GM18907 (cell line): ENCODE measurements around the gene ATXN1.

Source experiments
- ATAC-seq: cut with Tn5 transposase; IDR thresholded peaks from one replicate; pipeline ENCODE4 v1.9.1; 2021; ENCODE audit warnings: mild to moderate bottlenecking, moderate library complexity; ENCODE audit not compliant: unreplicated experiment

Gene ATXN1

DNA sequence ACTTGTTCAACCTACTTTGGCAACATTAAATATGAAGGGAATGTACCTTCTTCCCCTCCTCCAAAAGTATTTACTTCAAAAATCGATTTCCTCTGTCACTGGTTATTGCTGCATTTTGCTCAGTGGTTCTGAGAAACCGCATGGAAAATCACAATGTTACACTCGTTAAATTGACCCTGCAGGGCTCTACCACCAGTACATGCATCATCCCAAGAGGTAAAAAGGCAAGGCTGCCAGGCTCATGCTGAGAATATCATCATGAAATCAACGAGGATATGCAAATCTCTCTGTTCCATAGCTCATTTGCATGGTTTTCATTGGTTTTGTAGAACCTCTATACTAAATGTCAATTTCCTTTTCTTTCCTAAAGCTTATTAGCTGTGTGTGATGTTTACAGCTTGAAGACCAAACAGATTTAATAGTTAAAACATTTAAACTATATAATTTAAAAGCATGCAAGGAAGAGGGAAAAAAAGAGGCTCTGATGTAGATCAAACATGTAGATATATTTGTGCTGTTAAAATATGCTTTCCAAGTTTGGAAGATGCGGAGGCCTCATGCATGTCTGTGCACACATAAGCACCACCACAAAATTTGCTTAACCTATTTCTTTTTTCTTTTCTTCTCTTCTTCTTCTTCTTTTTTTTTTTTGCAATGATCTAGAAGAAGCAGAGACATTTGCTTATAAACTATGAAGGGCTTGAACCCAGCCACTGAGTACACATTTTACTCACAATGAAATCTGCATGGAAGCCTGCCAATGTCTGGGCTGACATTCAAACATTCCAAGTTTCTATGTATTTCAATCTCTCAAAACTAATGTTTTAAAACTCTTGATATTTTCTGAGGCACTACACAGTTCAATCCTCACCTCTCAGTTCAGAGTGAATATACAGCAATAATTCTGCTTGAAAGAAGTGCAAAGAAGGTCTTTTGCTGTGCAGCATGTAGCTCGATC is 328.9 kb downstream of the ATXN1 start:
- ATAC-seq: peak; percentile 69

DNA sequence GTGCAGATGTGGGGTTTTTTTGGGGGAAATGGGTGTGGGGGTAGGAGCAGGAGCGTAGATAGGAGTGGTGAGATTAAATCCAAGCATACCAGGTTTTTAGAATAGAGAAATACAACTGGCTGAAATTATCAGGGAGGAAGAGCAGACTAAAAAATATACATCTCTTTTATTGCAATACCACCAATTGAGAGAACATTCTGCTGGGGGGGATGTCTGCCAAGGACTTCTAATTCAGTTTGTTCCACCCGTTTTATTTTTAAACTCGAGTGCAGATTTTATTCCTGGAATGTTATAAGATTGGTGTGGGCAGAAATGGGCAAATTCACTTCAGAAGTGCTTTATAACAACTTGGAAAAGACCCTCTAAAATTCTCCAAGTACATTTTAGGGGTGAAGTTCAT is 330.2 kb downstream of the ATXN1 start:
- no peak for ATAC-seq

DNA sequence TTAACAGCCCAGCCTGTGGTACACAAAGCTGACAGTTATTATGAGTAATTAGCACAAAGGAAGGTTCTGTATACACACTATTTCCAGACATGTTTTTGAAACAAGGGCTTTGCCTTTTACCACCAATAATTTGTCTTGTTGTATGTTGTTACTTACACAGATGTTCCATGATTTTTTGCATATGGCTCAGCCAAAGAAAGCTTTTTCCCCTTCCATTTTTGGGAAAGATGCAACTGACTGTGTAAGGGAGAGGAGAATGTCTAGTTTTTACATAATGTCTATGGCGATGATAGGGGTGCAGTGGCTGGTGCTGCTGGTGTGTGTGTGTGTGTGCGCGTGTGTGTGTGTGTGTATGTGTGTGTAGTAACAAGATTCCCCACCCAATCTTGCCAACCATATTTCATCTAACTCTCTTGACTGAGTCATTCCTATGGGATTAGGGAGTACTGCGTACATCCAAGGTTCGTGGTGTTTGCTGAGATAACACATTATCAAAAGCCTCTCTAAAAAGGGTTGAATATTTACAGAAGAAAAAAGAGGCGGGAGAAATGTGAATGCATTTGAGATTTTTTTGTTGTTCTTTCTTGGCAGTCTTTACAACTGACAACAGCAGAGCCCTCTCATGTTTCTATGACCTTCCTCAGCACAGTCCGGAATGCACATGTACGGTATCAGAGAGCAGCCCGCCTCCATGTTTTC is 330.7 kb downstream of the ATXN1 start:
- ATAC-seq: no peak

DNA sequence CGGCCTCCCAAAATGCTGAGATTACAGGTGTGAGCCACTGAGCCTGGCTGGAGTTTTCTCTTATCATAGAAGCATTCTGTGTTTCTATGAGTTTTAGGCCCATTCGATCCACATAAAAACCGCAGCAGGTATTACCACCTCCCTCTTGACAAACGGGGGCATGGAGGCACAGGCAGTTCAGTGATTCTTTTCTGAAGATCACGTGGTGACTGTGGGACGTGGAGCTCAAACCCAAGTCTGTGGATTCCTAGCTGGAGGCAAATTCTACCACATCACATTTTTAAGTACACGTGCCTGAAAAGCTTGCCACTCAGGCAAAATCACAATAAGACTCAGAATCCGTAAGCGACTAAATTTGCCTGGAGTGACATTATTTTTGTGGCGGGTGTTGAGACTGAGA is 331.6 kb downstream of the ATXN1 start:
- ATAC-seq: no peak

DNA sequence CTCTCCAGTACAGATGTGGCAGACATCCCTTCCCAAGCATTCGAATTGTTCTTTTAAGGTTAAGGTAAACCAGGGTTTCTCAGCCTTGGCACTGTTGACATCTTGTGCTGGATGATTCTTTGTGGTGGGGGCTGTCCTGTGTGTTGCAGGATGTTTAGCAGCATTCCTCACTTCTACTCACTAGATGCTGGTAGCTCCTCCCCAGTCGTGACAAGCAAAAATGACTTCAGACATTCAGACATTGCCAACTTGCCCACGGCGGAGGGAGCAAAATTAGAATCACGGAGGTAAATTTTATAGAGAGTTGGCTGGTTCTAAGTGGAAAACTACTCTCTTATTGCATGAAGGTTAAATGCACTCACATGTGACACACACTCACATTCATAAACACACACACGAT is 334.1 kb downstream of the ATXN1 start:
- ATAC-seq: no peak

DNA sequence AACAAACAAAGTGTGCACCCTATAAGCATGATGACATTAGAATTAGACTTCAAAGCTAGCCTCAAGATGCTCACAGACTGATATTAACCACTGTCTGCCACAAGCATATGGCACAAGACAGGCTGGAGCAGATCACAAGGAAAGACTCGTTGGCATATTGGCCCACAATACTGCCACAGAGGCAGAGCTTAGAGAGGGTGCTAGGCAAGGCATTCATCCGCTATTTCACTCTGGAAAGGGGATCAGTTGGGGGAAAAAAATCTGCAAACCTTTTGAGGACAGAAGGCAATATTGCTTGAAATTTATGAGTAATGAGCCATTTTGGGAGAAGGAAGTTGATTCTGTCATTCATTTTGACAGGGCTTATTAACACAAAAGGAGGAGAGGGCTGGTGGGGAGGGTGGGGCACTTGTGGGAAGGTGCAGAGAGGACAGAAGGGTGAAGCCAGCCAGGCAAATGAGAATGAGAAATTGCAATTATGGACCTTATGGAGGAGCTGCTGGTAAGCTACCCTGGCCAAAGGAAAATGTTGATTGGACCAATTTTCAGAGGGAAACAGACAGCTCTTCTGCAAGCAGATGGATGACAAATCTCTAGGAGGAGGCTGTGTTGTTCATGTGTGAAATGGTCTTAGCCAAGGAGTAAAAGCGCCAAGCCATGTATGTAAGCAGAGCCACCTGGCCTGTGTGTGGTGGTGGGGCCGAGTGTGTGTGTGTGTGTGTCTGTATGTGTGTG is 335.2 kb downstream of the ATXN1 start:
- no peak for ATAC-seq

DNA sequence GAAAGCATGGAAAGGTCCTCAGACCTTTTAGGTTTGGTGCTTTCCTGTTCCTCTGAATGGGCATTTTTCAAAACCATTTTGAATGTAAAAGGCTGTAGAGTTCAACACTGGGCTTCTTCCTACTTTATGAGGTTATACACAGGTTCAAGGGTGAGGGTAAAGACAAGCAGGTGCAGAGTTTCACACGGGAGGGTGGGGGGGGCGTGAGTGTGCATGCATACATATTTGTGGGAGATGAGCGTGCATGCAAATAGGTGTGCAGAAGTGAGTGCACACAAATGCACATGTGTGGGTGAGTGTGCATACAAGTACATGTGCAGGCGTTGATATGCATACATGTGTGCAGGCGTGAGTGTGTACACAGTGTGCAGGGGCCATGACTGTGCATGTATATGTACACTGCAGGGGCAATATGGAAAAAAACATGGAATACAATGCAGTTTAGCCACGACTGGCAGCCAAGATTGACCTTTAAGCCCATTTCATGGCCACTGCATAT is 339.7 kb downstream of the ATXN1 start:
- peak; percentile 21 for ATAC-seq

DNA sequence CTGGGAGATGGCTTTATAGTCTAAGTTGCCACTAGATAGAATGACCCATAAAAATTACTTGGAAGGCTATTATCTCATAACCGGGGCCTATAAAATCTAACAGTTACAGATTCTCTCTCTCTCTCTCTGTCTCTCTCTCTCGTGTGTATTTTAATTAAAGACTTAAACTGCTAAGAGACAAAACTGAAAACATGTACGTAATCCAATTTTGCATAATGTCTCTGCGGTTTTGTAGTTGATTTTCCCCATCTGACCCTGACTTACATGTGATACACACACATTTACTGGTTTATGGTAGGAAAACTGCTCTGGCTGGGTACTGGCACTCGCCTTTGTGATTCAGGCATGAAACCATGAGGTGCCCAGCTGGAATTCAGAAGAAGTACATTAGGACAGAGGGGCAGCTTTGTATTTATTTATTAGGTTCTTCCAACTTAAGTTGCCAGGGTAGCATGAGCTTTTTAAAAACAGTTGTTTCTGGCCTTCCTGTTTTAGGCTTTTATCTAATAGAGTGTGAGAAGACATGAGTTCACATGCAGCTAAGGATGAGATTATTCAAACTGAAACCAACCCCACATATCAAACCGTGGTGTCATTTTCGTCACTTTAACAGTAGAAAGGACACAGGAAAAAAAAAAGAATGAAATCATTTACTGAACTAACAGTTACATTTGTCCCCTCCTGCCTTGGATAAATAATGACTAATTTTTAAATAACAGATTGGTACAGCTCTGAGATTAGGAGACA is 340.4 kb downstream of the ATXN1 start:
- ATAC-seq: peak; percentile 73

DNA sequence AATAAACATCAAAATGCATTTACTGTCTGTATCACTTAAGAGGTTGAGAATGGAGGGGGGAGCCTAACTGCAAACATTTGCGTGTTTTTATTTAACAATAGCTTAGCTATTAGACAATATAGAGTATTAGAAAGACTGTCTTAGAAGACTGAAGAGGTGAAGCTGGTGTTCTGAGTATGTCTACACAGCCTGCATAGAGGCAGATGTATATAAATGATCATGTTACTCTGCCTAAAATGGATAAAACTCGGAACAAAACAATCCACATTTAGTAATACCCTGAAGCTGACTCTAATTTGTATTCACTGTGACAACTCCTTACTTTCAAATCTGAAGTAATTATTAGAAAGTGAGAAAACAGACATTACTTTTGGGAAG is 340.9 kb downstream of the ATXN1 start:
- peak; percentile 22 for ATAC-seq

DNA sequence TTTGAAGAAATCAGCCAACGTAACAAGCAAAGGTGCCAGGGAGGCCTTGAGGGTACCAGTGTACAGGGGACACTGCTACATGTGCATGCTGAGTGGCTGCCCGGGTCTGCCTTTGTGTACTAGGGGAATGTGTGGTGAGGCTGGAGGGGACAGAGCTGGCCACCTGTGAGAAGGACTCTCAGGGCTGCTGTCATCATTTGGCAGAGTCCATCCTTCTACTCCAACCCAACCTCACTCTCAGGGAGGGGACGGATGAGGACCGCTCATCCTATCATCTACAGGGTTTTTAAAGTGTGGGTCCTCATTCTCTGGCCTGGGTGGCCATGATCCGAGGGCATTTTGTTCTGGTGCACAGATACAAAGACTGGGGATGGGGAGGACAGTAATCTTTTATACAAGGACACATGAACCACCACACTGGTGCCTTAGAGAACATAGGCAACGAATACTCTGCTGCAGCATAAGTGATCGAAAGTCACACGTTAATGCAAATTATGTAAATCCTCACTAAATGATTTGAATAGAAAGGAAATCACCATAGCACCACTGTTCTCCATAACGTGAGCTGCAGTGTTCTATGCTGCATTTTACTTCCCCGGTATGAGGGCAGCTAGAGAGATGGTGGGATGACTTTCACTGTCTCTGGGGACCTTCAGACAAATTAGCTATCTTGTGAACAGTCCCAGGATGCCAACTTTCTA is 341.5 kb downstream of the ATXN1 start:
- peak; percentile 67 for ATAC-seq

DNA sequence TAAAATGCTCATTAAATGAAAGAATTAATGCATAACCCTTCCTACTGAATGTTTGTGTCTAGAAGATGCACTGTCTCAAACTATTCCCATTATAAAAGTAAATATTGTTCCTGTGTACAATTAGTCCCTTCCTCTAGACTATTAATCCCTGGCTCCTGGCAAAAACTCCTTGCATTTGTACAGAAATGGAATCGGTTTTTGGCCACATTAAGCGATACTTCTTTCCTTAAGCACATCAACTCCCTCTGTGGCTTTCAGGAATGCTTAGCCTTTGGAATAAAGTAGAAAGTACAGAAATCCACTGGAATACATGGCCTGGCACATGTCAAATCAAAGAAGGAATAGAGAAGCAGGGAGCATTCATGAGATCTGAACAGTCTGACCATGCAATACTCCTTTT is 343.1 kb downstream of the ATXN1 start:
- ATAC-seq: no peak

DNA sequence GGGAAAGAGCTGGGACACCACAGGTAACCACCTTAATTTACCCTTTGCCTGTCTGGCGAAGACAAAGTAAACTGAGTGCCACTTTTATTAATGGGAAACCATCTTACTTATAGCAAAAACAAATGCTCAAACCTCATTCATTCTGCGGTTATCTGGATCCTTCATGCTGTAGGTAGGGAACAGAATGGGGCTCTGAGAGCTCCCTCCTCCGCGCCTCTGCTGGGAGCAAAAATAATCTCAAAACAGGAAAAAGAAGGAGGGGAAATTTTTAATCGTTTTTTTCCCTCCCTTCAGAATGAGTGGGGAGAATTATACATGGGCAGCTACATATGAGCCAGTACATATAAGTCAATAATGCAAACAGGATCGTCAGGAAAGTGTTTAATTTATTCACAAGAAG is 345.6 kb downstream of the ATXN1 start:
- ATAC-seq: no peak

DNA sequence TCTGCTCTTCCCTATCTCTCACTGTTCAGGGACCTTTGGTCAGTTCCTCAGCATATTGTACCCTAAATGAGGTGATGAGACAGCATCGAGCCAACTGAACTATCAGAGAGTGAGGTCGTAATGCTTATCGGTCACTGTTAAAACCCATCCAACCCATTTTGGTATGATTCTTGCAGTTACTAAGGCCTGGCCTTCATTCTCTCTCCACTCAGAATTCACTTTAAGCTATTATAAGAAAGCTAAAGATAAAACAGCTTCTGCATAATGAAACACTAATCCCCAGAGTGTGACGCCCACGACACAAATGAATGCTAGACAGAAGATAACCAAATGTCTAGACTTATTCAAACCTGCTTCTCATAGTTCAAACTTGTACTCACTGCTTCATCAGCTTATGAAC is 347.1 kb downstream of the ATXN1 start:
- ATAC-seq: peak; percentile 49

DNA sequence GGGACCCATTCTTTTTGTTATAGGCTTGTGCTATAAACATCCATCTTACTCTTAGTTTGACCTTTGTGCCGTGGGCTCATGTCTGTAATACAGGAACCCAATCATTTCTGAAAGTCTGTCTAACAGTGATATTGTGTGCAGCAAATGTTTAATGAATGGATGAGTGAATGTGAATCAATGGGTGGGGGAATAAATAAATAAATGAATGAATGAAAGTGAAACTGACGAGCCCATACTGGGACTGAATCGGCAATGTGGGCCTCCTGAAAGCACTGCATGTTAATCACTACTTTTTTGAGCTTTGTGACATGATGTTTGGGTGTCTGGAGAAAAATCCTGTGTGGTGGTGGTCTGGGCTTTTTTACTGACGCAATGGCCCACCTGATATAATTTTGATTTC is 347.9 kb downstream of the ATXN1 start:
- no peak for ATAC-seq

DNA sequence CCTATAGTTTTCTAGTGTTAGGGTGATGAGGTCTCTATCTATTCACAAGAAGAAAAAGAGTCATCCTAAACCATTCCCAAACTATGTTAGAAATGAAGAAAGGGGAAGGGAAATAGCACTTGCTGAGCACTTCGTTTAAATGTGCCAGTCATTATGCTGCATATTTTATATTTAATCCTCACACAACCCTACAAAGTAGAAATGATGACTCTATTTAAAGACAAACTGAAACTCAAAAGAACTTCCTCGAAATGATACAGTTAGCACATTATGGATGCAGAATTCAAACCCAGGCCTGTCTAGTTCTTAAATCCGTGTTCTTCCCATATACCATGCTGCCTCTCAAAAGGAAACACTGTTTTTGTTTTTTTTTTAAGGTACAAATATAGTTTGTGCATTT is 348.3 kb downstream of the ATXN1 start:
- no peak for ATAC-seq

DNA sequence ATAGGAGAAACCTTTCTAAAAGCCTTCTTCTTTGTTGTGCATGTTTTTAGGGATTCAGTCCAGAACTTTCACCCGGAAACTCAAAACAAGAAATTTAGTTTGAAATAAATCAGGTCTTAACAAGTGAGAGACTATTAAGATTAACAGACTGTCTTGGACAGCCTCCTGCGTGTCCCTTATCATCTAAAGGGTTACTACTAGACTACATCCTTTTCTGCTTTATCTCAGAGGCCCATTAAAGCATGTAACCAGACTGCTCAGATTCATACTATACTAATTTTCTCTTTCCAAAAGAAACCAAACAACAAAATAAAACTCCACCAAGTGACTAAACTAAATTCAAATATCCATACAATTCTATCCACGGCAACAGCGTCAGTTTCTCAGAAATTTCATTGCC is 349.1 kb downstream of the ATXN1 start:
- no peak for ATAC-seq

DNA sequence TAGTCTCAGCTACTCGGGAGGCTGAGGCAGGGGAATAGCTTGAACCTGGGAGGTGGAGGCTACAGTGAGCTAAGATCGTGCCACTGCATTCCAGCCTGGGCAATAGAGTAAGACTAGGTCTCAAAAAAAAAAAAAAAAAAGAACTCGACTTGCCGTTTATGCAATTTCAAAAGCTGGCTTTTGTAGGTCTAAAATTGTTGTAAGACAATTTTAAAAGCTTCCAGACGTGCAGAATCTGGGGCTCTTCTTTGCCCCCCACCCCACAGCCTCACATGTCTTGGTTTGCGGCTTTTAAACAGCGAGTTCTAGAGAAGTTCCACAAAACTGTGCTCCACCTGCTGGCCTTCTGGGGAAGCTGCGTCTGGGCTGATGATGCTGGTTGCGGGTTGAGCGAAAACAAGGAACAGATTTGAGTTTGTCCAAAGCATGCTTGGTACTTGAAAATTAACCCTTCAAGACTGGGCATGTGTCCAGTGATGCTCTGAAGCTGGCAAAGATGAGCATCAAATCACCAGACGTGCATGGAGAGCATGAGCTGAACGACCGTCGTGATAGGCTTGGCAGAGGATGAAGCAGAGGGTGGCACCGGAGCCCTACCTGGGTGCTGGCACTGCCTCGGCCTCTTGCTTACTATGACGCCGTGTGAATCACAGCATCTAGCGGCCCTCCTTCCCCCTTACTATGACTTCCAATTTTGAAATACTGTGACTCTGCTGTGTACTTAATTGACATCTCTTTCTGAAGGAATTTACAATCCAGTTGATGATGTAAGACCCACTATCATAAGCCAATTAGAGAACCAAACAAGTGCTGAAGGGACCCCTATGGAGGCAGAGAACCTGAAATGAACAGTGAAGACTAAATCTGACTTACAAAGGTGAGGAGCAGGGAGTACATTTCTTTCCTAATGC is 351.5 kb downstream of the ATXN1 start:
- ATAC-seq: no peak

DNA sequence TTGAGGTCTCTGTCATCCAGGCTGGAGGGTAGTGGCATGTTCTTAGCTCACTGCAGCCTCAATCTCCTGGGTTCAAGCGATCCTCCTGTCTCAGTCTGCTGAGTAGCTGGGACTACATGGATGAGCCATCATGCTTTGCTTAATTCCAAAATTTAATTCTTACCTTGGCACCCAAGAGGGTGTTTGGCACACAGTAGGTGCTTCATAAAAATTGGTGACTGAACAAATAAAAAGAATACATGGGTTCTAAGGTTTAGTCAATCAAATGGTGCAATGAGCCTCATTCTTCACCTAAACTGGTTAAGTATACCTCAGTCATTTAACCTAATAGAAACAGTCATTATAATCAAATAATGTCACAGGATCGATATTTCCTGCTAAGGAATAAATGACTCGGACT is 352.5 kb downstream of the ATXN1 start:
- ATAC-seq: no peak

DNA sequence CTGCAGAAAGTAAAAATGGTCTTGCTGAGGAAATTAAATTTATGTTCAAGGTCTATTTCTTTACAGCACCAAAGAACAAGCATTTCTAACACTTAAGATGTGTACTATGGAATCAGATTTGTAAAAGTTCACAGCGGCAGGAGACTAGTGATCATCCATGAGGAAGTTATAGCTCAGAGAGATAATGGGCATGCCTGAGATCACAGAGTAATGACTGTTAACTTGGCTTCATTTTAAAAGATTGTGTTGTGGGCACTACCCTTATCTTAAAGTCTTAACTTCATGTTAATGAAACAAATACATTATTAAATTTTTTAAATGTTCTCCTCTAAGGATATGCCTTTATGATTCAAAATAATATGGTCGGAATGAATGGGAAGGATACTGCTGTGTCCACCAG is 354.3 kb downstream of the ATXN1 start:
- ATAC-seq: no peak
